ENCODE results near the gene CRIP1.

The CRIP1 gene

GRCh38 chr14:105536691-105537579 lies 50.2 kb downstream of the CRIP1 start:
- no peak for DNase-seq

- DNase-seq = peak; percentile 61
Measured at GRCh38 chr14:105537580-105538474, 51.1 kb downstream of the CRIP1 start.

All from suppressor macrophage treated with lipopolysaccharide for 4 hours (primary cell).